ENCODE results near the gene TNFRSF17.
"Not testable (repeated sequence)": the region's sequence is repeated elsewhere in the genome, so short reads cannot be mapped to it uniquely, and the experiment has no call there.

DNA sequence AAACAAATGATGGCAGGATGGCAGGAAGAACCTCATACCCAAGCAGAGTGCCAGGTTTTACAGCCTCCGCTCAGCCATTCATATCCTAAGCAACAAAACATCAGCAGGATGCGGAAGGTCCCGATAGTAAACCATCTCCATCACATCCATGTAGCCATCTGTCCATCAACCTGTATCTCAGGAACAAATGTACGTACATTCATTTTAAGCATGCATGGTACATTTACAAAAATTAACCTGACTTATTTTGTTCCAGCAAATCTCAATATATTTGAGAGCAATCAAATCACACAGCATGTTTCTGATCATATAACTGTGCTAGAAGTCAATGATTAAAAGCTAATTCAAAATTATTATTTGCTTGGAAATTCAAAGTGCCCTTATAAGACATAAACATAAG, 23.1 kb upstream of the TNFRSF17 start, which contains the start of gene NPIPB2:
- TF ChIP-seq, protein P1, sequence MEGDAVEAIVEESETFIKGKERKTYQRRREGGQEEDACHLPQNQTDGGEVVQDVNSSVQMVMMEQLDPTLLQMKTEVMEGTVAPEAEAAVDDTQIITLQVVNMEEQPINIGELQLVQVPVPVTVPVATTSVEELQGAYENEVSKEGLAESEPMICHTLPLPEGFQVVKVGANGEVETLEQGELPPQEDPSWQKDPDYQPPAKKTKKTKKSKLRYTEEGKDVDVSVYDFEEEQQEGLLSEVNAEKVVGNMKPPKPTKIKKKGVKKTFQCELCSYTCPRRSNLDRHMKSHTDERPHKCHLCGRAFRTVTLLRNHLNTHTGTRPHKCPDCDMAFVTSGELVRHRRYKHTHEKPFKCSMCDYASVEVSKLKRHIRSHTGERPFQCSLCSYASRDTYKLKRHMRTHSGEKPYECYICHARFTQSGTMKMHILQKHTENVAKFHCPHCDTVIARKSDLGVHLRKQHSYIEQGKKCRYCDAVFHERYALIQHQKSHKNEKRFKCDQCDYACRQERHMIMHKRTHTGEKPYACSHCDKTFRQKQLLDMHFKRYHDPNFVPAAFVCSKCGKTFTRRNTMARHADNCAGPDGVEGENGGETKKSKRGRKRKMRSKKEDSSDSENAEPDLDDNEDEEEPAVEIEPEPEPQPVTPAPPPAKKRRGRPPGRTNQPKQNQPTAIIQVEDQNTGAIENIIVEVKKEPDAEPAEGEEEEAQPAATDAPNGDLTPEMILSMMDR (IDR thresholded peaks at IDR 0.05 in 4 of 5, conservative IDR thresholded peaks at IDR 0.05 in 1 of 5): not testable (repeated sequence)
- not testable (repeated sequence) for TF ChIP-seq POLR2A (IDR thresholded peaks at IDR 0.05)

Measured in gastrocnemius medialis (tissue), 4 donors.